Mammary epithelial cell (primary cell): ENCODE data around the gene SAMD15.

Experiments used
- EZH2 ChIP-seq: IDR thresholded peaks from 2 replicates; pipeline ENCODE4 v1.6.1; 2012; ENCODE audit warnings: low read length, inconsistent platforms, borderline replicate concordance
- TF ChIP-seq, protein P1 (sequence below), 2 donors: IDR thresholded peaks in 1 of 2; conservative IDR thresholded peaks in 1 of 2; 2 replicates each; pipeline ENCODE4 v1.5.1; 2011 to 2012; ENCODE audit warnings: inconsistent platforms in 2 of 2, low read length in 2 of 2, mild to moderate bottlenecking in 2 of 2, control low read depth in 1 of 2, low read depth in 1 of 2; ENCODE audit not compliant: insufficient read depth in 1 of 2; ENCODE audit errors: extremely low read depth in 1 of 2

DNA sequence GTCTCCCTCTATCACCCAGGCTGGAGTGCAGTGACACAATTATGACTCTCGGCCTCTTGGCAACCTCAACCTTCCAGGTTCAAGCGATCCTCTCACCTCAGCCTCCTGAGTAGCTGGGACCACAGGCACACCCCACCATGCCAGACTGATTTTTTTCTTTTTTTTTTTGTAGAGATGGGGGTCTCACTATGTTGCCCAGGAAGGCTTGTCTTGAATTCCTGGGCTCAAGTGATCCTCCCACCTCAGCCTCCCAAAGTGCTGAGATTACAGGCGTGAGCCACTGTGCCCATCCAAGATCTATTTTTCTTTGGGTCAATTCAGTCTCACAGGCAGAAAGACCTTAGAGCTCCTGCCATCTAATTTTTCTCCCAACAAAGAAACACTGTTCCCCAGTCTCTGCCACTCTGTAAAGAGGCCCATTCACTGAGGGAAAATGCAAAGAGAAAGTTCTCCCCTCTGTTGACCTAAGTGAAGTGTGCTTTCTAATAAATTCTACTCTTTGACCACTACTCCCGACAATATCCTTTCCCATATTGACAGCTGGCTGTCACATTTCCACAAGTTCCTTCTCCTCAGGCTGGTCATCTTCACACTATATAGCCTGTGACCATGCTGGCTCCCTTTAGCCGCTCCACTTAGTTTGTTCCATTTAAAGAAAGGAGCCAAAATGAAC lies 23.6 kb upstream of the SAMD15 start:
- TF ChIP-seq, protein P1, sequence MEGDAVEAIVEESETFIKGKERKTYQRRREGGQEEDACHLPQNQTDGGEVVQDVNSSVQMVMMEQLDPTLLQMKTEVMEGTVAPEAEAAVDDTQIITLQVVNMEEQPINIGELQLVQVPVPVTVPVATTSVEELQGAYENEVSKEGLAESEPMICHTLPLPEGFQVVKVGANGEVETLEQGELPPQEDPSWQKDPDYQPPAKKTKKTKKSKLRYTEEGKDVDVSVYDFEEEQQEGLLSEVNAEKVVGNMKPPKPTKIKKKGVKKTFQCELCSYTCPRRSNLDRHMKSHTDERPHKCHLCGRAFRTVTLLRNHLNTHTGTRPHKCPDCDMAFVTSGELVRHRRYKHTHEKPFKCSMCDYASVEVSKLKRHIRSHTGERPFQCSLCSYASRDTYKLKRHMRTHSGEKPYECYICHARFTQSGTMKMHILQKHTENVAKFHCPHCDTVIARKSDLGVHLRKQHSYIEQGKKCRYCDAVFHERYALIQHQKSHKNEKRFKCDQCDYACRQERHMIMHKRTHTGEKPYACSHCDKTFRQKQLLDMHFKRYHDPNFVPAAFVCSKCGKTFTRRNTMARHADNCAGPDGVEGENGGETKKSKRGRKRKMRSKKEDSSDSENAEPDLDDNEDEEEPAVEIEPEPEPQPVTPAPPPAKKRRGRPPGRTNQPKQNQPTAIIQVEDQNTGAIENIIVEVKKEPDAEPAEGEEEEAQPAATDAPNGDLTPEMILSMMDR (conservative IDR thresholded peaks at IDR 0.05 in 1 of 2, IDR thresholded peaks at IDR 0.05 in 1 of 2; ENCODE audit: extremely low read depth in 1 of 2, insufficient read depth in 1 of 2, low read depth in 1 of 2, low read length in 2 of 2): no peak
- TF ChIP-seq EZH2: no peak
